Kidney (tissue), 14 donors: Measurements from ENCODE around the gene SLC22A13. TPM values are rescaled to one million over a fixed set of nuclear protein-coding genes. Genes with fewer than 3 reads are reported as not detected.

Source experiments
- DNase-seq, 5 donors: peaks; one replicate each; pipeline ENCODE4 v3.0.0-alpha.2; 2013 to 2020
- FAIRE-seq: peaks from 2 replicates; lab custom pipeline; 2012; peaks lifted over from hg19 to GRCh38; lab: Jason Lieb, UNC
- H3K27ac ChIP-seq, 2 donors: one replicate each; pipeline ENCODE4 v1.7.0; 2013; ENCODE audit warnings: low read depth in 2 of 2, low read length in 2 of 2, inconsistent platforms in 1 of 2
- H3K27me3 ChIP-seq: one replicate; pipeline ENCODE4 v1.7.1; 2013; ENCODE audit warnings: low read length, inconsistent platforms; ENCODE audit not compliant: control insufficient read depth, insufficient read depth
- H3K36me3 ChIP-seq, 3 donors: one replicate each; pipeline versions ENCODE4 v1.7.0 to v1.7.1; 2013; ENCODE audit warnings: low read length in 3 of 3, control low read depth in 1 of 3, inconsistent platforms in 1 of 3; ENCODE audit not compliant: insufficient read depth in 3 of 3, control insufficient read depth in 2 of 3
- H3K4me1 ChIP-seq, 3 donors: one replicate each; pipeline versions ENCODE4 v1.7.0 to v1.7.1; 2013; ENCODE audit warnings: low read length in 3 of 3, inconsistent platforms in 1 of 3, low read depth in 1 of 3; ENCODE audit not compliant: control insufficient read depth in 2 of 3, insufficient read depth in 2 of 3
- H3K4me3 ChIP-seq, 3 donors: one replicate each; pipeline versions ENCODE4 v1.7.0 to v1.8.1; 2013; ENCODE audit warnings: low read length in 3 of 3, control low read depth in 1 of 3, inconsistent platforms in 1 of 3
- H3K9ac ChIP-seq, 3 donors: one replicate each; pipeline versions ENCODE4 v1.7.0 to v1.7.1; 2013; ENCODE audit warnings: low read length in 3 of 3, control low read depth in 1 of 3, inconsistent platforms in 1 of 3
- H3K9me3 ChIP-seq, 3 donors: one replicate each; pipeline versions ENCODE4 v1.7.0 to v1.7.1; 2013; ENCODE audit warnings: low read length in 3 of 3, control low read depth in 1 of 3, inconsistent platforms in 1 of 3; ENCODE audit not compliant: control insufficient read depth in 2 of 3, insufficient read depth in 1 of 3
- CTCF ChIP-seq: IDR thresholded peaks from 3 replicates; pipeline ENCODE4 v1.5.1; 2012; ENCODE audit warnings: mild to moderate bottlenecking, moderate library complexity, borderline replicate concordance; ENCODE audit not compliant: insufficient read depth; ENCODE audit errors: extremely low read depth
- intact Hi-C: fragments of 100-400 bp; cut with DNase I; formaldehyde crosslinking; loops from one replicate; pipeline ENCODE4 v1.11.1; 2022
- polyA plus RNA-seq: library from polyadenylated mRNA; stranded (reverse); fragments of 350-450 nt; fragmentation: Illumina TruSeq; extraction: RNeasy Lipid Tissue Mini Kit (QIAGEN cat#74804); gene quantifications from one replicate; pipeline ENCODE4 v1.2.3, GENCODE V29; 2014; ENCODE audit warnings: low read depth, low replicate concordance; ENCODE audit not compliant: insufficient read depth
- total RNA-seq: library from RNA; stranded (reverse); fragmentation: NEBNext Ultra II Directional; extraction: Animal tissue kit (Norgen Biotek cat#: 25700); gene quantifications from one replicate; pipeline ENCODE4 v1.2.1, GENCODE V29; 2021
- donor health status: control.
- donor health status: control.
- donor health status: control.
- donor health status: control.
- donor health status: control.
- donor health status: DM: yes; HTN: yes; CAD: no.
- donor health status: Normal renal cell carcinoma (clear cell type).

Gene SLC22A13
- total and polyA plus RNA-seq, 2 donors from 2014 or later, result 0.16 to 9.9 TPM

GRCh38 chr3:38314764-38315487, 49.3 kb downstream of the SLC22A13 start:
- Histone ChIP-seq H3K27me3 (no peaks in the 10 kb centered on the region), H3K4me1 (no peaks in the 10 kb centered on the region), H3K36me3 (no peaks in the 10 kb centered on the region), H3K4me3 (no peak overlapping the region), H3K27ac (no peak overlapping the region), H3K9ac (no peak overlapping the region), H3K9me3 (no peaks in the 10 kb centered on the region)
- intact Hi-C loops, result no loop called here
- FAIRE-seq (no peak), DNase-seq (peak in 1 of 5 donors; percentile 7)
- no peak for TF ChIP-seq CTCF

GRCh38 chr3:38315488-38316230, 50.0 kb downstream of the SLC22A13 start:
- FAIRE-seq (no peak), DNase-seq (no peak)
- intact Hi-C loops, result no loop called here
- Histone ChIP-seq H3K27ac (no peak overlapping the region), H3K4me1 (no peaks in the 10 kb centered on the region), H3K4me3 (no peak overlapping the region), H3K9me3 (no peaks in the 10 kb centered on the region), H3K27me3 (no peaks in the 10 kb centered on the region), H3K36me3 (no peaks in the 10 kb centered on the region), H3K9ac (no peak overlapping the region)
- TF ChIP-seq CTCF, result no peak

DNA sequence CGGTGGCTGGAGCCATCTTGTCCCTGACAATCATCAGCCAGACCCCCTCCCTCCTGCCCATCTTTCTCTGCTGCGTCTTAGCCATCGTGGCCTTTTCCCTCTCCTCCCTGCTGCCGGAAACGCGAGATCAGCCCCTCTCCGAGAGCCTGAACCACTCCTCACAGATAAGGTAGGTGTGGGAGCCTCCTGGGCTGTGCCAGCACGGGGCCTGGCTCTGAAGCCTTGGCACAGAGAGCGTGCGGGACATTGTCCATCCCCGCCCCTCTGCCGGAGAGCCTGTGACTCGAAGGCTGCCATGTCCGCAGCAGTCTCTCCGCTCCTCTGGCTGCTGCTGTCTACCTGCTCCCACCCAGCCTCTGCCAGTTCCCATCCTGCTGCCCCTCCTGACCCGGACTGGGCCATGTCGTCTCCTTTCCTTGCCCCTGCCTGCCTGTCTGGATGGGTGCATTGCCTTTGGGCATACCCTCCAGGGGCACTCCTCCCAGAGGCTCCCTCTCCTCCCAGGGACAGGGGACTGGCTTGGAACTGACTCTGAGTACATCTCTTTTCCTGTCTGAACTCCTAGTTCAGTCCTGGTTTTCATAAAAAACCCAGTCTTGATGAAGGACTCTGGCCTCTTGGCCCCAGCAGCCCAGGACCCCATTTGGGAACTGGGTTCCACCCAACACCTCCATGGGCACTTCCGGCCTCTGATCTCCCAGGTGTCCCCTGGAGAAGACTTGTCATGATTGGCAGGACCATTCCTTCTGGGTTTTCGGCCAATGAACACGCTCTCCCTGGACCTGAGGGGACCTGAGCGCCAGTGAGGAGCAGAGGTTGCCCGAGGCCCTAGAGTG, 51.0 kb downstream of the SLC22A13 start:
- Histone ChIP-seq H3K27ac (no peak overlapping the region), H3K36me3 (no peaks in the 10 kb centered on the region), H3K4me3 (no peak overlapping the region), H3K9ac (no peak overlapping the region), H3K27me3 (no peaks in the 10 kb centered on the region), H3K4me1 (no peaks in the 10 kb centered on the region), H3K9me3 (no peaks in the 10 kb centered on the region)
- FAIRE-seq (no peak), DNase-seq (no peak)
- intact Hi-C loops, result no loop called here
- TF ChIP-seq CTCF, result no peak
